ENCODE data around the gene MED1.

MED1 gene

DNA sequence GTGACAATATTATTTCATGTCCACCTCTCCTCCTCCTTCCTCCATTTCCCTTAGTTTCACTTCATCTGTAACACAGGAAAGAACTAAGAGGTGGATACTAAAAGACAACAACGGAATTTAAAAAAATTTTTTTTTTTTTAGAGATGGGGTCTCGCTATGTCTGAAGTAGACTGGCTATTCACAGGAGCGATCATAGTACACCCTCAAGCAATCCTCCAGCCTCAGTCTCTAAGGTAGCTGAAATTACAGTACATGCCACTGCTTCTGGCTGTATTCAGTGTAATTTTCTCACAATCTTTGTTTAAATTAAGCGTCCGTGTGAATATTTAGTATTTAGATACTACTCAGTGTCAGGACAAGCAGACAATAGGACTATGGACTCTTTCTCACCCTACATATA lies 85.2 kb downstream of the MED1 start:
- no peak overlapping the region for H3K4ac ChIP-seq (ENCODE audit: low read depth in 1 of 2, low read length in 2 of 2)
- no peak overlapping the region for H2BK5ac ChIP-seq (ENCODE audit: low read depth, low read length, poor library complexity, severe bottlenecking)
- no peak overlapping the region for H3K4me2 ChIP-seq (ENCODE audit: low read length, poor library complexity, severe bottlenecking)
- H3K27ac ChIP-seq (ENCODE audit: low read length, poor library complexity, severe bottlenecking) = no peak overlapping the region
- peak overlapping the region; percentile 80 for H3K9ac ChIP-seq (ENCODE audit: low read length)
- H3K23ac ChIP-seq (ENCODE audit: low read length in 2 of 2) = no peak overlapping the region
- H2BK12ac ChIP-seq (ENCODE audit: low read length in 2 of 2) = no peak overlapping the region
- H2BK15ac ChIP-seq (ENCODE audit: low read depth, poor library complexity, severe bottlenecking) = no peak overlapping the region
- peak overlapping the region in 1 of 2 experiments; percentile 65 for H3K4me3 ChIP-seq (ENCODE audit: insufficient read depth in 1 of 2, low read depth in 1 of 2, low read length in 2 of 2)
- no peak overlapping the region for H2BK120ac ChIP-seq (ENCODE audit: low read depth, low read length)
- no peak overlapping the region for H2AFZ ChIP-seq (ENCODE audit: low read depth, low read length)
- no peaks in the 10 kb centered on the region for H3K36me3 ChIP-seq (ENCODE audit: control insufficient read depth in 1 of 2, insufficient read depth in 2 of 2, low read depth in 1 of 2, low read length in 2 of 2)
- H4K91ac ChIP-seq (ENCODE audit: low read length) = no peak overlapping the region
- no peak overlapping the region for H4K8ac ChIP-seq (ENCODE audit: low read length)
- no peak for DNase-seq
- no peak overlapping the region for H3K14ac ChIP-seq (ENCODE audit: low read length in 2 of 2)
- WGBS = 96% methylated on average over 4 of the region's 5 CpGs
- H3K9me3 ChIP-seq (ENCODE audit: control insufficient read depth, low read length) = no peaks in the 10 kb centered on the region
- no peaks in the 10 kb centered on the region for H3K27me3 ChIP-seq (ENCODE audit: control insufficient read depth in 1 of 2, insufficient read depth in 1 of 2, low read length in 2 of 2)
- H2AK5ac ChIP-seq (ENCODE audit: low read length, severe bottlenecking) = no peak overlapping the region
- peaks cover 11% of the 10 kb centered on the region for H3K79me1 ChIP-seq (replicated peaks; ENCODE audit: low read length, poor library complexity, severe bottlenecking)
- H3K4me1 ChIP-seq (ENCODE audit: control insufficient read depth, insufficient read depth, low read depth, low read length) = no peaks in the 10 kb centered on the region
- no peak overlapping the region for H3K18ac ChIP-seq (ENCODE audit: low read depth in 1 of 2, low read length in 2 of 2)

GRCh38 chr17:39365242-39365641 lies 85.8 kb downstream of the MED1 start:
- H2AFZ ChIP-seq (ENCODE audit: low read depth, low read length) = no peak overlapping the region

DNA sequence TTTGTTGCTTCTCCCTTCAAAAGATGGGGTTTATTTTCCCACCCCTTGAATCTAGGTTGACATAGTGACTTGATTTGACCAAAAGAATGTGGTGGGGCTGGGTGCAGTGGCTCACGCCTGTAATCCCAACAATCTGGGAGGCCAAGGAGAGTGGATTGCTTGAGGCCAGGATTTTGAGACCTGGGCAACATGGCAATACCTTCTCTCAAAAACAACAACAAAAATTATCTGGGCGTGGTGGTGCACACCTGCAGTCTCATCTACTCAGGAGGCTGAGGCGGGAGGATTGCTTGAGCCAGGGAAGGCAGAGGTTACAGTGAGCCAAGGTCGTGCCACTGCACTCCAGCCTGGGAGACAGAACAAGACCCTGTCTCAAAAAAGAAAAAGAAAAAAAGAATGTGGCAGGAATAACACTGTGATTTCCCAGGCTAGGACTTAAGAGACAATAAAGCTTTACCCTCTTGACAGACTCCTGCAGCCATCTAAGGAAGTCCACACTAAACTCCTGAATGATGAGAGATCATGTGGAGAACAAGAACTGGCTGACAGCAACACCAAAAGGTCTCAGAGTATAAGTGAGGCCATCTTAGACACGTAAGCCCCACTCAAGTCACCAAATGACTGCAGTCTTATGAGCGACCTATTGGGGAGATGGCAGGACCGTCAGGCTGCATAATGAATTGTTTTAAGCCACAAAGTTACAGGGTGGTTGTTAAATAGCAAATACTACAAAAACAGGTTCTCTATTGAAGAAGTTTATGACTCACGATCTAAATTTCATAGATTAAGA lies 86.6 kb downstream of the MED1 start:
- H2BK120ac ChIP-seq (ENCODE audit: low read depth, low read length) = no peak overlapping the region
- H3K27me3 ChIP-seq (ENCODE audit: control insufficient read depth in 1 of 2, insufficient read depth in 1 of 2, low read length in 2 of 2) = no peaks in the 10 kb centered on the region
- H2BK12ac ChIP-seq (ENCODE audit: low read length in 2 of 2) = no peak overlapping the region
- H2BK5ac ChIP-seq (ENCODE audit: low read depth, low read length, poor library complexity, severe bottlenecking) = no peak overlapping the region
- no peak overlapping the region for H3K14ac ChIP-seq (ENCODE audit: low read length in 2 of 2)
- no peak overlapping the region for H3K27ac ChIP-seq (ENCODE audit: low read length, poor library complexity, severe bottlenecking)
- no peaks in the 10 kb centered on the region for H3K4me1 ChIP-seq (ENCODE audit: control insufficient read depth, insufficient read depth, low read depth, low read length)
- no peak overlapping the region for H2AK5ac ChIP-seq (ENCODE audit: low read length, severe bottlenecking)
- H2AFZ ChIP-seq (ENCODE audit: low read depth, low read length) = no peak overlapping the region
- no peak for DNase-seq
- H2BK15ac ChIP-seq (ENCODE audit: low read depth, poor library complexity, severe bottlenecking) = no peak overlapping the region
- no peaks in the 10 kb centered on the region for H3K9me3 ChIP-seq (ENCODE audit: control insufficient read depth, low read length)
- H4K91ac ChIP-seq (ENCODE audit: low read length) = no peak overlapping the region
- 81% methylated on average over 6 of the region's 8 CpGs for WGBS
- no peak overlapping the region for H4K8ac ChIP-seq (ENCODE audit: low read length)
- H3K9ac ChIP-seq (ENCODE audit: low read length) = peak overlapping the region; percentile 80
- peak overlapping the region in 1 of 2 experiments; percentile 65 for H3K4me3 ChIP-seq (ENCODE audit: insufficient read depth in 1 of 2, low read depth in 1 of 2, low read length in 2 of 2)
- H3K36me3 ChIP-seq (ENCODE audit: control insufficient read depth in 1 of 2, insufficient read depth in 2 of 2, low read depth in 1 of 2, low read length in 2 of 2) = no peaks in the 10 kb centered on the region
- no peak overlapping the region for H3K18ac ChIP-seq (ENCODE audit: low read depth in 1 of 2, low read length in 2 of 2)
- H3K4me2 ChIP-seq (ENCODE audit: low read length, poor library complexity, severe bottlenecking) = no peak overlapping the region
- no peak overlapping the region for H3K23ac ChIP-seq (ENCODE audit: low read length in 2 of 2)
- H3K4ac ChIP-seq (ENCODE audit: low read depth in 1 of 2, low read length in 2 of 2) = no peak overlapping the region
- H3K79me1 ChIP-seq (replicated peaks; ENCODE audit: low read length, poor library complexity, severe bottlenecking) = peaks cover 11% of the 10 kb centered on the region

More at GRCh38 chr17:39365242-39365641, 85.8 kb downstream of the MED1 start:
- Histone ChIP-seq H4K91ac (ENCODE audit: low read length) (no peak overlapping the region), H3K4me2 (ENCODE audit: low read length, poor library complexity, severe bottlenecking) (no peak overlapping the region), H3K36me3 (ENCODE audit: control insufficient read depth in 1 of 2, insufficient read depth in 2 of 2, low read depth in 1 of 2, low read length in 2 of 2) (no peaks in the 10 kb centered on the region), H2BK15ac (ENCODE audit: low read depth, poor library complexity, severe bottlenecking) (no peak overlapping the region), H3K27ac (ENCODE audit: low read length, poor library complexity, severe bottlenecking) (no peak overlapping the region), H3K4me3 (ENCODE audit: insufficient read depth in 1 of 2, low read depth in 1 of 2, low read length in 2 of 2) (peak overlapping the region in 1 of 2 experiments; percentile 65), H3K18ac (ENCODE audit: low read depth in 1 of 2, low read length in 2 of 2) (no peak overlapping the region), H3K4ac (ENCODE audit: low read depth in 1 of 2, low read length in 2 of 2) (no peak overlapping the region), H3K9me3 (ENCODE audit: control insufficient read depth, low read length) (no peaks in the 10 kb centered on the region), H2BK120ac (ENCODE audit: low read depth, low read length) (no peak overlapping the region), H3K27me3 (ENCODE audit: control insufficient read depth in 1 of 2, insufficient read depth in 1 of 2, low read length in 2 of 2) (no peaks in the 10 kb centered on the region), H3K4me1 (ENCODE audit: control insufficient read depth, insufficient read depth, low read depth, low read length) (no peaks in the 10 kb centered on the region), H2AK5ac (ENCODE audit: low read length, severe bottlenecking) (no peak overlapping the region), H3K23ac (ENCODE audit: low read length in 2 of 2) (no peak overlapping the region), H3K14ac (ENCODE audit: low read length in 2 of 2) (no peak overlapping the region), H4K8ac (ENCODE audit: low read length) (no peak overlapping the region), H3K9ac (ENCODE audit: low read length) (peak overlapping the region; percentile 80), H2BK5ac (ENCODE audit: low read depth, low read length, poor library complexity, severe bottlenecking) (no peak overlapping the region), H2BK12ac (ENCODE audit: low read length in 2 of 2) (no peak overlapping the region), H3K79me1 (replicated peaks; ENCODE audit: low read length, poor library complexity, severe bottlenecking) (peaks cover 16% of the 10 kb centered on the region)
- 93% methylated on average over 4 of the region's 4 CpGs for WGBS
- DNase-seq = no peak

GRCh38 chr17:39361064-39361463 lies 90.0 kb downstream of the MED1 start:
- H3K4me1 ChIP-seq (ENCODE audit: control insufficient read depth, insufficient read depth, low read depth, low read length) = peaks cover 2% of the 10 kb centered on the region
- DNase-seq = no peak
- H2BK15ac ChIP-seq (ENCODE audit: low read depth, poor library complexity, severe bottlenecking) = no peak overlapping the region
- no peak overlapping the region for H3K23ac ChIP-seq (ENCODE audit: low read length in 2 of 2)
- H3K36me3 ChIP-seq (ENCODE audit: control insufficient read depth in 1 of 2, insufficient read depth in 2 of 2, low read depth in 1 of 2, low read length in 2 of 2) = peaks cover 0 to 3% of the 10 kb centered on the region in 2 experiments
- no peak overlapping the region for H2BK12ac ChIP-seq (ENCODE audit: low read length in 2 of 2)
- no peak overlapping the region for H3K14ac ChIP-seq (ENCODE audit: low read length in 2 of 2)
- no peak overlapping the region for H2AFZ ChIP-seq (ENCODE audit: low read depth, low read length)
- no peak overlapping the region for H4K8ac ChIP-seq (ENCODE audit: low read length)
- H3K27ac ChIP-seq (ENCODE audit: low read length, poor library complexity, severe bottlenecking) = no peak overlapping the region
- no peak overlapping the region for H3K9ac ChIP-seq (ENCODE audit: low read length)
- H3K4me2 ChIP-seq (ENCODE audit: low read length, poor library complexity, severe bottlenecking) = no peak overlapping the region
- H3K4ac ChIP-seq (ENCODE audit: low read depth in 1 of 2, low read length in 2 of 2) = no peak overlapping the region
- no peak overlapping the region for H2BK5ac ChIP-seq (ENCODE audit: low read depth, low read length, poor library complexity, severe bottlenecking)
- WGBS = 100% methylated on average over 1 of the region's 1 CpG
- no peak overlapping the region for H3K4me3 ChIP-seq (ENCODE audit: insufficient read depth in 1 of 2, low read depth in 1 of 2, low read length in 2 of 2)
- H3K79me1 ChIP-seq (replicated peaks; ENCODE audit: low read length, poor library complexity, severe bottlenecking) = peaks cover 21% of the 10 kb centered on the region
- H2BK120ac ChIP-seq (ENCODE audit: low read depth, low read length) = no peak overlapping the region
- H2AK5ac ChIP-seq (ENCODE audit: low read length, severe bottlenecking) = no peak overlapping the region
- H3K27me3 ChIP-seq (ENCODE audit: control insufficient read depth in 1 of 2, insufficient read depth in 1 of 2, low read length in 2 of 2) = no peaks in the 10 kb centered on the region
- H3K18ac ChIP-seq (ENCODE audit: low read depth in 1 of 2, low read length in 2 of 2) = no peak overlapping the region
- H4K91ac ChIP-seq (ENCODE audit: low read length) = no peak overlapping the region
- H3K9me3 ChIP-seq (ENCODE audit: control insufficient read depth, low read length) = no peaks in the 10 kb centered on the region
